ENCODE results near the gene MOB2.

DNA sequence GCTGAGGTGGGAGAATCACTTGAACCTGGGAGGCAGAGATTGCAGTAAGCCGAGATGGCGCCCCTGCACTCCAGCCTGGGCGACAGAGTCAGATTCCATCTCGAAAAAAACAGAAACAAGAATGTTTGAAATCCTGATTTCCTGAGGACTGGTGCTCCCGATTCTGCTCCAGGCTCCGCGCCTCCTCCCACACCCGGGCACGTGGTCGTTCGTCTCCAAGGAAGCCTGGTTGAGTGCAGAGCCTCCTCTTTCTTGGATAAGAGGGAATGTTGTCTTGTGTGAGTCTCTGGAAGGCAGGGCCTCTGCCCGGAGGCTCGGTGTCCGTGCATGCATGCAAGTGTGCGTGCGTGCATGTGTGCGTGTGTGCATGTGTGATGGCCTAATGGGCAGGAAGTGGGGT lies 66.8 kb downstream of the MOB2 start:
- no peak for TF ChIP-seq CTCF (IDR thresholded peaks at IDR 0.05)
- no peak for TF ChIP-seq POLR2A (IDR thresholded peaks at IDR 0.05)
- no peak for TF ChIP-seq EP300 (IDR thresholded peaks at IDR 0.05)
- TF ChIP-seq POLR2AphosphoS5 (IDR thresholded peaks at IDR 0.05), result no peak

Data from gastroesophageal sphincter (tissue), 3 donors.